ENCODE data around the gene RAI1.
A peak's percentile ranks its signal among the peaks of the same experiment; 100 is the strongest.

Gene RAI1

DNA sequence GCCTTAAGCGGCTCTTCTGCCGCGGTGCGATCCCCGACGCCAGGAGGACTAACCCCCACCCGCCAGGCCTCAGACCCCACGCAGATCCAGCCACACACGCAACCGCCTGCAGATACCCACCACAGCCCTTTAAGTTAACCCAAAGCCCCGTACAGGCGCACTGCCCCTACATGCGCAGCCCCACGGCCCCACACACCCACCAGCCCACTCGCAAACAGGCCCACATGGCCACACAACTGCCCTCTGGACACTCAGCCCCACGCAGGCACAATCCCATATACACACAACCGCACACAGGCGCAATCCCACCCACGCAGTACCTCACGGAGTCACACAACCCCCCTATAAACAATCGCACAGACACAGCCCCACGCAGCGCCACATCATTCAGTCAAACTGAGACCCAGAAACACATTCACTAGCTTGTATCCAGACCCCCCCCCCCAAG is 41.7 kb downstream of the RAI1 start:
- ATAC-seq (replicated peaks; ENCODE audit: extremely low read depth, poor library complexity, severe bottlenecking) (no peak), DNase-seq (ENCODE audit: low spot score in 2 of 2) (no peak)
- Mint-ChIP-seq H3K36me3 (ENCODE audit: insufficient read depth) (peaks cover 12% of the 10 kb centered on the region), H3K9me3 (no peaks in the 10 kb centered on the region), H3K27ac (ENCODE audit: low read depth) (no peak overlapping the region), H3K4me1 (peaks cover 42% of the 10 kb centered on the region), H3K27me3 (peaks cover 12% of the 10 kb centered on the region), H3K4me3 (peak overlapping the region; percentile 87)

DNA sequence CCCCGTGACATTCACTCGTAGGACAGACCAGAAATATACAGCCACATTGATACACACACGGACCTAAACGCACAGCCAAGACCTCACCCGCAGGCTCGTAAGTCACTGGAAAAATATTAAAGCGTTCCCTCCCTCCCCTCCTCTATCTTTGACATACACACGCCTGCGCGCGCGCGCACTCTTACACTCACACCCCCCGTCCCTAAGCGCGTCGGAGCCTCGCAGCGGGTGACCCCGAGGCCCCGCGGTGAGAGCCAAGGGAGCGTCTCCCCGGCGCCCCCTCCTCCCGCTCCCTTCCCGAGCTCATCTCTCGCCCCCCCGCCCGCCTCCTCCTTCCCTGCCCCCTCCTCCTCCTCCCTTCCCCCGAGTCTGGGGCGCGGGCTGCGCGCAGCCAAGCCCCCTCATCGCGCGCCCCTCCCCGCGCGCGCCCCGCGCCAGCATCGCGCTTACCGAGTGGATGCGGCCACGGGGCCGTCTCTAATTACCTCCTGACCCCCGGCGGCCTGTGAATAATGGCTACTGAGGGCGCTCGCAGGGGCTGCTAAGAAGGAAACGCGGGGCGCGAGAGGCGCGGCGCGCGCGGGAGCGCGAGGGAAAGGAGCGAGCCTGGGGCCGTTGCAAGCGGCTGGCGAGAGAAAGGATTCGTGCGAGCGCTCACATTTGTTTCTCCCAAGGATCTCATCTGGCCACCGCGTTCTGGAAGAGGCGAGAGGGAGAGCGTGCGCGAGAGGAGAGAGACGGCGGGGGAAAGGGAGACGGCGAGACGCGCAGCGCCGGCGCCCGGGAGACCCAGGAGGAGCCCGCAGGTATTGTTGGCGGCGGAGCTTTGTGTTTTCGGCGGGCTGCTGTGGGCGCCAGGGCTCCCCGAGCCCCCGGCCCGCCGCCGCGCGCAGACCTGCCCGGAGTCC is 42.4 kb downstream of the RAI1 start:
- Mint-ChIP-seq H3K36me3 (ENCODE audit: insufficient read depth) (peaks cover 9% of the 10 kb centered on the region), H3K4me1 (peaks cover 42% of the 10 kb centered on the region), H3K27ac (ENCODE audit: low read depth) (peak overlapping the region; percentile 79), H3K27me3 (peaks cover 12% of the 10 kb centered on the region), H3K9me3 (no peaks in the 10 kb centered on the region), H3K4me3 (peak overlapping the region; percentile 87)
- DNase-seq (ENCODE audit: low spot score in 2 of 2), result no peak
- no peak for ATAC-seq (replicated peaks; ENCODE audit: extremely low read depth, poor library complexity, severe bottlenecking)

DNA sequence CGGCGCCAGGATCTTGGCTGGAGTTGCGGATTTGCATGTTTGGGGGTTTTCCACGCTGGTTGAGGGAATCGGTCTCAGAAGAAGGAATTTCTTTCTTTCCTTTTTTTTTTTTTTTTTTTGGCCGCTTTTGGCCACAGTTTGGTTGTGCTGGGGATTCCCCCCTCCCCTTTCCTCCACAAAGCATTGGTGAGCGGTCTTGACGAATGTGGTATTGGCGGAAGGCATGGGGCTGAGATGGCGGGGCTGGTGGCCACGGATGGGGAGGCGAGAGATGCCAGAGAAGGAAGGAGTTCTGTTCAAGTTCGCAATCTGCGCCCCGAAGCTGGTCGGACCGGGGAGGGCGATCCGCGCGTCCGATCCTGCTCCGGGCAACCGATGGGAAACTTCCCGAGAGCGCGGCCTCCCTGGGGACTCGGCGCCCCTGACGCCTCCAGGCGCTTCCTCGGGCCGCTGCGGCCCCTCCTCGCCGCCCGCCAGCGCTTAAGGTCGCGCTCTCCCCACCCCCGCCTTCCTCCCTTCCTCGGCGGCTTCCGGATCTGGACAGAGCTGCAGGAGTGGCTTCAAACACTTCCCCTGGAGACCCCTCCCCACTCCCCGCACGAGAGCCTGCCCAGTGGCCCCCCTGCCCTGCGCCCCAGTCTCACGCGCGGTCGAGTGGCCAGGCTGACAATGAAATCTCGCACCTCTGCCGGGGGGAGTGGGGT is 43.2 kb downstream of the RAI1 start:
- Mint-ChIP-seq H3K36me3 (ENCODE audit: insufficient read depth) (peaks cover 9% of the 10 kb centered on the region), H3K4me1 (peaks cover 38% of the 10 kb centered on the region), H3K9me3 (no peaks in the 10 kb centered on the region), H3K27ac (ENCODE audit: low read depth) (peak overlapping the region; percentile 79), H3K4me3 (peak overlapping the region; percentile 87), H3K27me3 (peaks cover 12% of the 10 kb centered on the region)
- ATAC-seq (replicated peaks; ENCODE audit: extremely low read depth, poor library complexity, severe bottlenecking) (peak; percentile 20), DNase-seq (ENCODE audit: low spot score in 2 of 2) (no peak)

DNA sequence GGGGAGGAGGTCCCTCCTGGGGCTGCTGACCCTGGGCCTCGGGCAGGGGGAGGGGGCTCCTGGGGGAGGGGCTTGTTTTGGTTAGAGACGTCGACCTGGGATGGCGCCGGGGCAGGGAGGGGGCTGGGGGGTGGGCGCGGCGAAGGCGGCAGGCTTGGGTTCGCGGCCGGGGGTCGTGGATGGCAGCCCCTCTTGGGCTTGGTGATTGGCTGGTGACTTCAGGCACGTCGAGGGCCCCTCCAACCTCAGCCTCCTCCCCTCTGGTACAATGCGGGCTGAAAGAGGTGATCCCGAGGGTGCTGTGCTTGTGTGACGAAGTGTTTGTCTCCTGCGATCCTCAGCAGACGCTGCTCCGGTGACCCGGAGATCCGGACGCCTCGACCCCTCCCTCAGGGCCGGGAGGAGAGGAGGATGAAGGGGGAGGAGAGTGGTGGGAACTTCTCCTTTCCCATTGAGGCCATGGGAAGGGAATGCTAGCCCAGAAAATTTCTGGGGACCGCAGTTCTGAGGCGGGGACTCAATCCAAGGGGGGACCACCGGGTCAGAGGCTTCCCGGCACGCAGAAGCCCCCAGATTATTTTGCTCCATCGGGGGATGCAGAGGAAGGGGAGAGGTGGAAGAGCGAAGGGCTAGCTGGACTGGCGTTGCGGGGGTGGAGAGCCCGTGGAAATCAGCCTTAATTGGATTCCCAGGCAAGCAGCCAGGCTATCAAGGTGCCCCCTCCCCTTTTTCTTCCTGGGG is 43.9 kb downstream of the RAI1 start:
- Mint-ChIP-seq H3K4me3 (peak overlapping the region; percentile 45), H3K27ac (ENCODE audit: low read depth) (no peak overlapping the region), H3K4me1 (peaks cover 42% of the 10 kb centered on the region), H3K36me3 (ENCODE audit: insufficient read depth) (peaks cover 9% of the 10 kb centered on the region), H3K27me3 (peaks cover 12% of the 10 kb centered on the region), H3K9me3 (no peaks in the 10 kb centered on the region)
- no peak for ATAC-seq (replicated peaks; ENCODE audit: extremely low read depth, poor library complexity, severe bottlenecking)
- no peak for DNase-seq (ENCODE audit: low spot score in 2 of 2)

DNA sequence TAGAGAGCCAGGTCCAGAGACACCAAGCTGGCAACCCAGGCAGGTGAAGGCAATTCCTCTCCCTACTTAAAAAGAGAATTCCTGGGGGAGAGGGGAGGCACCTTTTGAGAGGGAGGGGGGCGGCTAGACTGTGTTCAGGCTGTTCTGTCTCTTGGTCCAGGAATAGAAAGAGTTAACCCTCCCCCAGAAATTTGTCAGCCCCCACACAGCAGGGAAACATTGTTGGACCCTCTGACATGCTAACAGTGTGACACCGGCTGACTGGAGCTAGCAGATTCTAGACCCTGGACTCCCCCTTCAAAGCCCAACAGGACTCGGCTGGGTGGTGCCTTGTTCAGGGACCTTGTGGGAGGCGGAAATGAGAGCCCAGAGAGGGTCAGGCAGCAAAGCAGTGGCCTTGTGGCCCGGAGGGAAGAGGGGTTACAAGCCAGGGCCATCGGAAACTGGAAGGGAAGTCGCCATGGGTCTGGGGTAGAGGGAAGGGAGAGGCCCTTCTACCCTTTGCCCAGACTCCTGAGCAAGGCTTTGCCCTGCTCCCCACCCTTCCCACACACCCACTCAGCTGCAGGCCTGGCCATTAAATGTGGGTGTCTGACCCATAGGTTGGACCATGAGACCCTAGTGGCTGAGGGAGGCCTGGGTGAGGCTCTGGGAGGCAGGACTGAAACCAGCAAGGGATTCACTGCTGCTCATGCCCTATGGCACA is 44.6 kb downstream of the RAI1 start:
- H3K4me1 Mint-ChIP-seq, result peaks cover 42% of the 10 kb centered on the region
- peaks cover 9% of the 10 kb centered on the region for H3K36me3 Mint-ChIP-seq (ENCODE audit: insufficient read depth)
- no peak overlapping the region for H3K4me3 Mint-ChIP-seq
- no peaks in the 10 kb centered on the region for H3K9me3 Mint-ChIP-seq
- peaks cover 12% of the 10 kb centered on the region for H3K27me3 Mint-ChIP-seq
- ATAC-seq (replicated peaks; ENCODE audit: extremely low read depth, poor library complexity, severe bottlenecking) (no peak), DNase-seq (ENCODE audit: low spot score in 2 of 2) (no peak)
- no peak overlapping the region for H3K27ac Mint-ChIP-seq (ENCODE audit: low read depth)

DNA sequence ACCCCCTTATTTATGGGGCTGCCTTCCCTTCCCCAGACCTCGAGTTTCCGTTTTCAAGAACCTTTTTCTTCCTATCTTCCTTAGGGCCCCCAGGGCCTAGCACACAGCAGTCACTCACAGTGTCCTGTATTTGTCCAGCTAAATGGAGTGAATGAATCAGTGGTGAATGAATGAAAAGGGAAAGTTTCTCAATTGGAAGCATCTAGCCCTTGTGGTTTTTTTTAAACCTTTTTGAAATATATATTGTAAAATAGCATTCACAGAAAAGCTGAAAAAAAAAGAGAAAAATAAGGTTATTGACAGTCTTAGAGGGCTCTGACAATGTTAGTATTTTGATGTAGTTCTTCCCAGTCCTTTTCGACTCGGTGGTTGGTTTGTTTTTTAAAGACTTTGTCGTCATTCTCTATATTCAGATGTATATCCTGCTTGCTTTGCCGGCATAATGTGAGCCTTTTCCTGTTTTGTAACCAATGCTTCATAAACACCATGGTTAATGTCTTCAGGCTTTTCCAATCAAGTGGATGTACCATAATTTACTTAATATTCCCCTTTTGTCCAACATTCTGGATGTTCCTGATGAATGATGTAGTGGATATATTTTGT is 45.3 kb downstream of the RAI1 start:
- ATAC-seq (replicated peaks; ENCODE audit: extremely low read depth, poor library complexity, severe bottlenecking), result no peak
- Mint-ChIP-seq H3K27ac (ENCODE audit: low read depth) (no peak overlapping the region), H3K9me3 (no peaks in the 10 kb centered on the region), H3K4me3 (no peak overlapping the region), H3K4me1 (peaks cover 36% of the 10 kb centered on the region), H3K36me3 (ENCODE audit: insufficient read depth) (peaks cover 7% of the 10 kb centered on the region), H3K27me3 (peaks cover 12% of the 10 kb centered on the region)
- DNase-seq (ENCODE audit: low spot score in 2 of 2), result no peak

GRCh38 chr17:17727111-17727659 is 45.9 kb downstream of the RAI1 start:
- Mint-ChIP-seq H3K4me1 (peaks cover 30% of the 10 kb centered on the region), H3K4me3 (no peak overlapping the region), H3K27ac (ENCODE audit: low read depth) (no peak overlapping the region), H3K27me3 (peaks cover 12% of the 10 kb centered on the region), H3K9me3 (no peaks in the 10 kb centered on the region), H3K36me3 (ENCODE audit: insufficient read depth) (peaks cover 7% of the 10 kb centered on the region)
- DNase-seq (ENCODE audit: low spot score in 2 of 2), result no peak
- no peak for ATAC-seq (replicated peaks; ENCODE audit: extremely low read depth, poor library complexity, severe bottlenecking)

DNA sequence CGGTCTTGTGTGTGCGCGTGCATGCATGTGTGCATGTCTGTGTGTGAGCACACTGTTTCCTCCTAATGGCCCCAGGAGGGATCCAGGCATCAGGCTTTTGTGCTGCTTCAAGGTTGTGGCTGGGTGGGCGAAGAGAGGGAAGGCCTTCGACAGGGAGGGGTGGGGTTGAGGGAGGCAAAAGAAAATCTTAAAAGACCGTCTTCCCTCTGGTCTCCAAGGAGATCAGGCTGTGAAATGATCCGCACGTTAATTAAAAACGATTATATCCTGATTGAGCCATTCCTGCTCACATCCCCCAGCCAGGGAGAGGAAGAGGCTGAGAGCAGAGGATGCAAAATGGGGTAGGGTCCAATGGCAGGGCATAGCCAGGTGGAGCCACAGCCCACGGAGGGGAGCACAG is 46.9 kb downstream of the RAI1 start:
- Mint-ChIP-seq H3K27me3 (peaks cover 4% of the 10 kb centered on the region), H3K9me3 (no peaks in the 10 kb centered on the region), H3K4me1 (peaks cover 21% of the 10 kb centered on the region), H3K4me3 (no peak overlapping the region), H3K27ac (ENCODE audit: low read depth) (no peak overlapping the region), H3K36me3 (ENCODE audit: insufficient read depth) (peaks cover 4% of the 10 kb centered on the region)
- ATAC-seq (replicated peaks; ENCODE audit: extremely low read depth, poor library complexity, severe bottlenecking), result no peak
- DNase-seq (ENCODE audit: low spot score in 2 of 2), result no peak

- H3K9me3 Mint-ChIP-seq, result no peaks in the 10 kb centered on the region
- no peak overlapping the region for H3K4me3 Mint-ChIP-seq
- H3K36me3 Mint-ChIP-seq (ENCODE audit: insufficient read depth), result peaks cover 3% of the 10 kb centered on the region
These were observed 47.4 kb downstream of the RAI1 start for GRCh38 chr17:17728550-17729251.

DNA sequence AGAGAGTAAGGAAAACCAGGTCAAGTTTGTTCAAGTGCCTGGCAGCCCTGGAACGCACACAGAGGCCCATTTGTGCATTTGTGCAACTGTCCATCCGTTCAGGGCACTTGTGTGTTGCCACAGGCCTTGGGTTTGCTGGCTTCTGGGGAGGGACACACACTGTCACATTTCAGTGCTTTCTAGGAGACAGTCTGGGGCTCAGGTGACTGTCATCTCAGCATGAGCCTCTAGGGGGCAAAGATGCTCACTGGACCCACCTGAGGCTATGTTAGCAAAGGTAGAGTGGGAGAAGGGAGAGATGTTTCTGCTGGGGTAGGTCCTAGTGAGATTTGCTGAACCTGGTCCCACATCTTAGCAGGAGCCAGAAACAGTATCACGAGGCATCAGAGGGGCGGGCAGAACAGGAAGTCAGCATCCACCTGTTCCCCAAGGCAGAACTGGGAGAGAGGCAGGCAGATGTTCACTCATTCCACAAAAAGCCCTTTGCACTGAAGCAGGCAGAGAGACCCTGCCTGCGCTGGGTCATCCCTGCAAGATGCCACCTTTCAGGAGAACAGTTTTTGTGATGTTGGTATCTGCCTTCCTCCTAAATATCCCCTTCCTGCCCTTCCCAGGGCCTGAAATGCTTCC is 48.5 kb downstream of the RAI1 start:
- no peak overlapping the region for H3K27ac Mint-ChIP-seq (ENCODE audit: low read depth)
- no peak overlapping the region for H3K4me3 Mint-ChIP-seq
- H3K36me3 Mint-ChIP-seq (ENCODE audit: insufficient read depth), result no peaks in the 10 kb centered on the region
- H3K4me1 Mint-ChIP-seq, result peaks cover 8% of the 10 kb centered on the region
- peak; percentile 23 to 33 for DNase-seq (ENCODE audit: low spot score in 2 of 2)
- peak; percentile 81 for ATAC-seq (replicated peaks; ENCODE audit: extremely low read depth, poor library complexity, severe bottlenecking)
- no peaks in the 10 kb centered on the region for H3K9me3 Mint-ChIP-seq
- H3K27me3 Mint-ChIP-seq, result no peaks in the 10 kb centered on the region

More at GRCh38 chr17:17728550-17729251, 47.4 kb downstream of the RAI1 start:
- Mint-ChIP-seq H3K27ac (ENCODE audit: low read depth) (no peak overlapping the region), H3K4me1 (peaks cover 15% of the 10 kb centered on the region), H3K27me3 (no peaks in the 10 kb centered on the region)
- ATAC-seq (replicated peaks; ENCODE audit: extremely low read depth, poor library complexity, severe bottlenecking) (no peak), DNase-seq (ENCODE audit: low spot score in 2 of 2) (no peak)
